Kasumi-1 (cell line): ENCODE data around the gene NDUFAF3.

Experiments used
- DNase-seq, 2 experiments: peaks; one replicate each; lab custom pipeline; 2025; lab: John Stamatoyannopoulos, UW

NDUFAF3 gene

DNA sequence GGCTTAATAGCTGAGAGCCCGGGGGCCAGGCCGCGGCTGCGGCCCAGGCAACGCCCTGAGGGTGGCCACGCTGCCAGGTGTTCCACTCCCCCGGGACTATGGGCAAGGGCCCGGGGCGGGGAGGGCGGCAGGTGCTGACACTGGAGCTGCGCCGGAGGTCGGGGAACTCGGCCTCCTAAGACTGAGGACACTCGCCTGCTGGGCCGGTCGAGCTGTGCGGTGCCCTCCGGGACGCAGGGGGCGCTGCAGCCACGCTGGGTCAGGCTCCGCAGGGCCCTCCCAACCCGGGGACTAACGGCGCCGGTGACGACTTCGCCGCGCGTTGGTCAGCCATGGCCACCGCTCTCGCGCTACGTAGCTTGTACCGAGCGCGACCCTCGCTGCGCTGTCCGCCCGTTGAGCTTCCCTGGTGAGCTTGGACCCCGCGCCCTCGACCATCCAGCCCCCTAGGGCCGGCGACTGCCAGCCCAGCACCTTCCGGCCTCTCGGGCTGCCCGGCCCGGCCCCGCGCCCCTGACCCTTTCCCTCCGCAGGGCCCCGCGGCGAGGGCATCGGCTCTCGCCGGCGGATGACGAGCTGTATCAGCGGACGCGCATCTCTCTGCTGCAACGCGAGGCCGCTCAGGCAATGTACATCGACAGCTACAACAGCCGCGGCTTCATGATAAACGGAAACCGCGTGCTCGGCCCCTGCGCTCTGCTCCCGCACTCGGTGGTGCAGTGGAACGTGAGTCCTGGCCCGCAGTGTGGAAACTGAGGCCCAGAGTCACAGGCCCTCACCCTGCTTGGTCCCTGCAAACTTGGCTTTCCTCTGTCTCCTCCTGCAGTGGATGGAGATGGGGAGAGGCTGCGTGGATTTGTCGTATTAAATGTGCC is at the start of gene NDUFAF3:
Gene NDUFAF3, plus strand, starts transcription at position 309 of the 875 bp plus-strand sequence. Its CDS starts 24 bp downstream, at position 333.
- DNase-seq: peak; percentile 70 to 78

DNA sequence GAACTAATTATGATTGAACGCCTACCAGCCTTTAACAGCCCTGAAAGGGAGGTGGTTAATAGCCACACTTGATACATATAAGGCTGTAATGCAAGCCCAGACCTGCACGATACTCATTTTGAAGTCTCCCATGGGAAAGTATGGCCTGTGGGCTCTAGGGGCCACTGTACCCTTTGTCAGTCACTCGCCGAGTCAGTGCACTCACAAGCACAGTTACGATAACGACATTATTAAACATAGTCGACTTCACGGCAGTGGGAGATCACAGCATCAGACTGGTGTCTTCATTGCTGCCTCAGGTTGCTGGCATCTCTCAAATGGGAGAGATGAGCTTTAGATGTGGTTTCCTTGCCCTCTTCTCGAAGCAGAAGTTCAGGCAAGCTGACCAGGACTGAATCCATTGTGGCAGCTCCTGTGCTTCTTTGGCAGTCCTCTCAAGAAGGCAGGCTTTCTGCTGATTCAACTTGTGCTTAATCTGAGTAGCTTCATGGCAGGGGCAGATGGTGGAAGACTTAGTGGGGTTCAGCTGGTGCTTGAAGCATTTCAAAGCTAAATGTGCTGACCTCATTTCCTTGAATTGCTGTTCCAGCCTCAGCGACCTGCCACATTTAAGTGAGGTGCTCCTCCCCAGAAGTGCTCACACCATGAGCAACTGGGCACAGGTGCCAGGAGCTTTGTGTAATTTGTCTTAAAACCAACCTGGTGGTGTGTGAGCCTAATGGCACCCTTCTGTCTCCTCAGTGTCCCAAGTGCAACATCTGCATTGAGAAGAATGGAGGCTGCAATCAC is 47.7 kb upstream of the NDUFAF3 start:
- DNase-seq: no peak

DNA sequence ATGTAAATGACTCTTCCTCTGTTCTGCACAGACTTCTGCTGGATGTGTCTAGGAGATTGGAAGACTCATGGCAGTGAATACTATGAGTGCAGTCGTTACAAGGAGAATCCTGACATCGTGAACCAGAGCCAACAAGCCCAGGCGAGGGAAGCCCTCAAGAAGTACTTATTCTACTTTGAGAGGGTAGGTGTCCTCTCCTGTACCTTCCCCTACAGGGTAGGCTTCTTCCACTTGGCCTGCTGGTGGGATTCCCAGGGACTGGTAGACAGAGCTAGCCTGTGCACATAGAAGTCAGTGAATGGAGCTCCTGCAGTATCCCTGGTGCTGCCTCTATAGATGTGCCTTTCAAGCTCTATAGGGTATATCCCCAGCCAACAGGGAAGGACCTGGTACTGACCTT is 42.5 kb upstream of the NDUFAF3 start:
- no peak for DNase-seq

DNA sequence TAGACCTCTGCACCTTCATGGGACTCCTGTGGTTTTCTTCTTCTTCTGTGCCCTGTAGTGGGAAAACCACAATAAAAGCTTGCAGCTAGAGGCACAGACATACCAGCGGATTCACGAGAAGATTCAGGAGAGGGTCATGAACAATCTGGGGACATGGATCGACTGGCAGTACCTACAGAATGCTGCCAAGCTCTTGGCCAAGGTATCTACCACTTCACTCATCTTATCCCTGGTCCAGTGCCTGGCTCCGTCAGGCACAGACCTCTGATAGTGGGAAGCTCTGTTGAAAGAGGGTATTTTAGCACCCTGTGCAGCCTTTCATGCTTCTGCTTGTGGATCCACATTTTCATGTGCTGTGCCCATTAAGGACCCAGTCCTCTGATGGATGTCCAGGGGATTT is 41.6 kb upstream of the NDUFAF3 start:
- no peak for DNase-seq

DNA sequence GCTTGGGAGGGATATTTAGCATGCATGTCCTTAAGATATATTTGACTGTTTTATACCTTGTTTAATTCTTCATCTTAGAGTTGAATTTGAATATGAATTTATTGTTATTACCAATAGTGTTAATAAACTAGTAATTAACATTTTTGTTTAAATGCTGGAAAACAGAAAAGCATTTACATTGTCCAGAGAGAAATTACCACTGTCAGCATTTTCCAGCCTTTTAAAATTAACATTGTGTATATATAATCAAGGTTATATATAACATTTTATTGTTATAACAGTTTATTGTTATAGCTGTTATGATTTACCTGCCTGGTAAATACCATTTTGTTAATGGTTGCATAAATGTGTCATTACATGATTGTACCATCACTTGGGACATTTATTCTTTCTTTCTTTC is 39.9 kb upstream of the NDUFAF3 start:
- DNase-seq: no peak

GRCh38 chr3:48982686-48983085 is 39.2 kb upstream of the NDUFAF3 start:
- DNase-seq: no peak

DNA sequence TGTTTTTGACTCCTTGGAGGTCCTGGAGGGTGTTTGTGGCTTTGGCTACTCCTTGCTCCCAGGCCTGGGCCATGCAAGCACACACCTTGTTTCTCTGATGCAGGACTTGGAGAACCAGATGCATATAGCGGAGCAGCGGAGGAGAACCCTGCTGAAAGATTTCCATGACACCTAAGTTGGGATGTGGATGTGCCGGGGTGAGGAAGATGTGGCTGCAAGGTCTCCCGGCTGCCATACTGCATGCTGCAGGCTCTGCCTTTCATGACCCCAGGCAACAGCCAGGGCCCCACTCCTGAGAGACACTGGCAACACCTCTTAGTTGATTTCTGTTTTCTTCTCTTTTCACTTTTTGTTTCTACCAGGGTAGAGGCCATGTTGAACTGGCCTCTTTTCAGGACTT is 38.8 kb upstream of the NDUFAF3 start:
- DNase-seq: no peak

- peak; percentile 18 to 48 for DNase-seq
Observed at GRCh38 chr3:48984663-48985062, 37.3 kb upstream of the NDUFAF3 start.

- DNase-seq: no peak
Observed at GRCh38 chr3:48985831-48986376, 36.0 kb upstream of the NDUFAF3 start.

- DNase-seq: no peak
Observed at GRCh38 chr3:48989126-48989795, 32.7 kb upstream of the NDUFAF3 start.

- peak; percentile 81 to 87 for DNase-seq
Observed at GRCh38 chr3:48989796-48990635, 31.9 kb upstream of the NDUFAF3 start, which contains the start of gene P4HTM. Gene P4HTM, plus strand, starts transcription at chr3:48990241. Its CDS starts 16 bp downstream, at chr3:48990257.

DNA sequence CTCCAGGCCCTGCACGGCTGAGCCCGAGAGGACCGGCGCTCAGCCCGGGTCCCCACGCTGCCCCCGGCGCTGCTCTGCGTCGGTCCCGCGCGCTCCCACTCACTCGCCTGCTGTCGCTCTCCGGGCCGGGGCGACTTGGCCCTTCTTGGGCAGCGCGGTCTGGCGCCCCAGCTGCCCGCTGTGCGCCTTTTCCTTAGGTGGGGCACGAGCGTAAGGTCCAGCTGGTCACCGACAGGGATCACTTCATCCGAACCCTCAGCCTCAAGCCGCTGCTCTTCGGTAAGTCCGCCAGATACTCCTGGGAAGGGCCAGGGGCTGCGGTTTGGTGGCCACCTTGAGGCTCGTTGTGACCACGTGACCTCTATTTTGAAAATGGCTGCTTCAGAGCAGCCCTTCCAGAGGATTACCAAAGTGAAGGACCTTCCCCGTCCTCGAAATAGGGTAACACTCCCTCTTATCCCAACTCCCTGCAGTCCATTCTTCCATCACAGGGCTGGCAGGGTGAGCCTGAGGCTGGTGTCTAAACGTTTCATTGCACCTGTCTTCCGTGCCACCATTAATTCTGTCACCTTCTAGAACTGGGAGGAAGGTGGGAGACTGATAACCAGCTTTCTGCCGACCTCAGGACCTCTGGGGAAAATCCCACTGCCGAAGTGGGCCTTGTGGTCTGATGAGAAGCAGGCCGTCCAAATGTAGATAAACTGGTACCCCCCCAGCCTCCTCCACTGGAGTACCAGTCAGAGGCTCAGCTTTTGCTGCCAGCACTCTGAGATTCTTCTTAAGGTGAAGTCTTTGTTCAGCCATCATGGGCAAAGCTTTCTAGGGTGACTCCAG is 31.1 kb upstream of the NDUFAF3 start:
- DNase-seq: no peak

- DNase-seq: no peak
Observed at GRCh38 chr3:48991851-48992545, 29.9 kb upstream of the NDUFAF3 start.

- peak; percentile 35 to 43 for DNase-seq
Observed at GRCh38 chr3:48993834-48994233, 28.1 kb upstream of the NDUFAF3 start.

DNA sequence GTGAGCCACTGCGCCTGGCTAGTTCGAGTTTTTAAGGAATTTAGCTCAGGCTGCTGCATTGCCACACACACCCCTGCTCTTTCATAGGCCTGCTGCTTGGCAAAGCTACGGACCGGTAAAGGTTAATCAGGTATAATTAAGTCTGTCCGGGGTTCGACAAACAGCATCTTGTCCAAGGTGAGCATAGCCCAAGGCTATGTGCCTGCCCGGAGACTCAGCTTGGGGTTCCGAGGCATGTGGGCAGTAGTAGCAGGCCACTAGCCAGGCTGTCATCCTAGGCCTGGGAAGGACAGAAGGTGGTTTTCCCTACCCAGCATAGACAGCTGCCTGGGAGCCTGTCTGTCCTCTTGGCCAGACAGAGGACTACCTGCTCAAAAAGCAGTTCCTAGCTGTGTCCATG is 25.3 kb upstream of the NDUFAF3 start:
- DNase-seq: no peak

GRCh38 chr3:48997102-48997635 is 24.8 kb upstream of the NDUFAF3 start:
- DNase-seq: no peak

DNA sequence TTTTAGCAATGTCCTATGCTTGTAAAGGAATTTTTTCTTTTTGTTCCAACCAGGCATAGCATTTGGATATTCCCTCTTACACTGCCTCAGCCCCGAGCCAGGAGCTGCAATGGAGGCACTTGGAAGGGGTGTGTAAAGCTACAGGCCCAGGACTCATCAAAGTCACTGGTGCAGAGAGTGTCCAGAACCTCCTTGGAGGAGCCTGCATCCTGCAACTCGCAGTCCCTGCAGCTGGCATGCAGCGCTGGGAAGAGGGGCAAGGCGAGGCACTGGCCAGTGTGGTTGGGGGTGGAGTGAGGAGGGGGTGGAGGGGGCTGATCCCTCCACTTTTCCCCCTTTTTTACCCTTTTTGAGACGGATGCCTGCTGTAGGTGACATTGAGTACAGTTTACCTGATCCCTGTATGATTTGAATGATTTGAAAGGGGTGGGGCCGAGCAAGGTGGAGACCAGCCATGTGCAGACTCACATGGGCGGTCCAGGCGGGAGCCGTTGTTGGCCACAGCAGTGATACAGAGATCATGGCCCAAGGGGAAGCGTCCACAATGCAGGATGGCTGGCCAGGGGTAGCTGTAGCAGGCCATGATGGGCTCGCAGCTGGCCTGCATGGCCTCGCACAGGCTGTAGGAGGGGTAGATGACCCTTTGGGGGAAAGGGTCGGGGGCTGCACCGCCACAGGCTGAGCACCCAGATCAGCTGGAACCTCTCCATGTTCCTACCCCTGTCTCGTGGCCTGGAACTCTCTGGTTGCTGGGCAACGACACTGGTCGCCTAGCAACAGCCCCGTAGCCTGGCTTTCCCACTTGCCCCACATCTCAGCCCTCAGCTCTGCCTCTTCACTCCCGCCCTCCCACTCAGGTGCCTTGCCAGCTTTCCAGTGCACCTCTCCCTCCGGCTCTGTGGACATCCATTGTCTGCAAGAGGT is 23.9 kb upstream of the NDUFAF3 start:
- DNase-seq: no peak
